Fibroblast of peridontal ligament (primary cell): ENCODE measurements around the gene CHD6.

Source experiments
- DNase-seq: peaks from one replicate; pipeline ENCODE4 v3.0.0-alpha.2; 2010; ENCODE audit errors: extremely low read depth

Gene CHD6

GRCh38 chr20:41617902-41618806 lies at the start of gene CHD6:
Gene CHD6, minus strand, starts transcription at chr20:41618377. Its CDS starts 67,040 bp downstream, at chr20:41551337.
- DNase-seq = peak; percentile 99

GRCh38 chr20:41664584-41664983 lies 46.4 kb upstream of the CHD6 start:
- DNase-seq = peak; percentile 3

- DNase-seq = no peak
These were observed 39.5 kb upstream of the CHD6 start for GRCh38 chr20:41657655-41658054.

GRCh38 chr20:41655962-41656618 lies 37.9 kb upstream of the CHD6 start:
- no peak for DNase-seq

- DNase-seq = peak; percentile 14
These were observed 36.7 kb upstream of the CHD6 start for GRCh38 chr20:41654884-41655283.

GRCh38 chr20:41654292-41654691 lies 36.1 kb upstream of the CHD6 start:
- no peak for DNase-seq

GRCh38 chr20:41650231-41650948 lies 32.2 kb upstream of the CHD6 start:
- DNase-seq = no peak

- no peak for DNase-seq
These were observed 31.3 kb upstream of the CHD6 start for GRCh38 chr20:41649489-41649888.

GRCh38 chr20:41645372-41645771 lies 27.2 kb upstream of the CHD6 start:
- no peak for DNase-seq

- peak; percentile 55 for DNase-seq
These were observed 25.3 kb upstream of the CHD6 start for GRCh38 chr20:41643504-41643938.

- DNase-seq = no peak
These were observed 21.5 kb upstream of the CHD6 start for GRCh38 chr20:41639630-41640029.

GRCh38 chr20:41638456-41638855 lies 20.3 kb upstream of the CHD6 start:
- DNase-seq = no peak

- DNase-seq = no peak
These were observed 17.0 kb upstream of the CHD6 start for GRCh38 chr20:41635158-41635557.

- peak; percentile 57 for DNase-seq
These were observed 14.7 kb upstream of the CHD6 start for GRCh38 chr20:41632896-41633295.

GRCh38 chr20:41631826-41632225 lies 13.6 kb upstream of the CHD6 start:
- DNase-seq = peak; percentile 88

GRCh38 chr20:41630846-41631245 lies 12.7 kb upstream of the CHD6 start:
- DNase-seq = no peak

- no peak for DNase-seq
These were observed 9.6 kb upstream of the CHD6 start for GRCh38 chr20:41627611-41628244.

GRCh38 chr20:41627001-41627495 lies 8.9 kb upstream of the CHD6 start:
- no peak for DNase-seq

GRCh38 chr20:41623625-41624375 lies 5.6 kb upstream of the CHD6 start:
- DNase-seq = no peak

- no peak for DNase-seq
These were observed 4.4 kb upstream of the CHD6 start for GRCh38 chr20:41622584-41622983.

- no peak for DNase-seq
These were observed 3.8 kb upstream of the CHD6 start for GRCh38 chr20:41621971-41622370.
